HepG2 (cell line): ENCODE data around the gene PRKAR1B. TPM values are rescaled to one million over a fixed set of nuclear protein-coding genes. Genes with fewer than 3 reads are reported as not detected.

Experiments used
- CREM ChIP-seq, 2 experiments: sonication (generic) in 1 of 2; formaldehyde crosslinking in 1 of 2; IDR thresholded peaks; 2 replicates each; pipeline versions ENCODE4 v1.4.0 to v1.6.1; 2016 to 2020; ENCODE audit warnings: antibody characterized with exemption in 1 of 2, mild to moderate bottlenecking in 1 of 2, missing genetic modification reagents in 1 of 2
- ESRRA ChIP-seq: sonication (generic); formaldehyde crosslinking; IDR thresholded peaks from 2 replicates; pipeline ENCODE4 v1.5.1; 2020; ENCODE audit warnings: mild to moderate bottlenecking, low read depth, missing genetic modification reagents
- FOXA3 ChIP-seq: IDR thresholded peaks from 2 replicates; pipeline ENCODE4 v1.6.1; 2016; ENCODE audit warnings: missing genetic modification reagents, missing compliant biosample characterization
- GABPB1 ChIP-seq: IDR thresholded peaks from 2 replicates; pipeline ENCODE4 v1.6.1; 2016; ENCODE audit warnings: mild to moderate bottlenecking, missing genetic modification reagents, moderate library complexity, missing compliant biosample characterization
- HNF1A ChIP-seq, 2 experiments: sonication (generic) in 1 of 2; formaldehyde crosslinking in 1 of 2; IDR thresholded peaks; 2 replicates each; pipeline versions ENCODE4 v1.4.0 to v1.6.1; 2016 to 2020; ENCODE audit warnings: borderline replicate concordance in 1 of 2, low read depth in 1 of 2, mild to moderate bottlenecking in 1 of 2, missing genetic modification reagents in 1 of 2
- HNRNPK ChIP-seq: fragments of 200-400 bp; formaldehyde crosslinking; IDR thresholded peaks from 2 replicates; pipeline ENCODE4 v1.6.1; 2018; ENCODE audit warnings: low read length, low read depth, moderate library complexity, mild to moderate bottlenecking; ENCODE audit not compliant: poor library complexity, severe bottlenecking
- KDM2A ChIP-seq: sonication (generic); formaldehyde crosslinking; IDR thresholded peaks from 2 replicates; pipeline ENCODE4 v1.4.0; 2020; ENCODE audit warnings: low read depth, missing genetic modification reagents, borderline replicate concordance
- KLF16 ChIP-seq, 2 experiments: sonication (generic) in 1 of 2; formaldehyde crosslinking in 1 of 2; IDR thresholded peaks; 2 replicates each; pipeline versions ENCODE4 v1.6.1 to v1.8.0; 2016 to 2023; ENCODE audit warnings: missing genetic modification reagents in 2 of 2, missing compliant biosample characterization in 1 of 2
- LCORL ChIP-seq, 2 experiments: fragments of 450-650 bp in 1 of 2; sonication (generic) in 1 of 2; formaldehyde crosslinking in 1 of 2; IDR thresholded peaks; 2 replicates each; pipeline versions ENCODE4 v1.5.0 to v1.6.1; 2017 to 2020; ENCODE audit warnings: antibody characterized with exemption in 1 of 2, missing genetic modification reagents in 1 of 2
- MYPOP ChIP-seq: sonication (generic); formaldehyde crosslinking; IDR thresholded peaks from 2 replicates; pipeline ENCODE4 v1.8.1; 2023; ENCODE audit warnings: mild to moderate bottlenecking, moderate library complexity, missing genetic modification reagents
- NRL ChIP-seq: sonication (generic); formaldehyde crosslinking; IDR thresholded peaks from 2 replicates; pipeline ENCODE4 v1.5.0; 2020; ENCODE audit warnings: missing genetic modification reagents, mild to moderate bottlenecking, moderate library complexity, borderline replicate concordance
- PATZ1 ChIP-seq: sonication (generic); formaldehyde crosslinking; IDR thresholded peaks from 2 replicates; pipeline ENCODE4 v1.4.0; 2020; ENCODE audit warnings: missing genetic modification reagents
- PHF8 ChIP-seq: sonication (generic); formaldehyde crosslinking; IDR thresholded peaks from 2 replicates; pipeline ENCODE4 v1.5.0; 2020; ENCODE audit warnings: missing genetic modification reagents
- RBAK ChIP-seq: sonication (generic); formaldehyde crosslinking; IDR thresholded peaks from 2 replicates; pipeline ENCODE4 v1.5.1; 2020; ENCODE audit warnings: mild to moderate bottlenecking, missing genetic modification reagents
- SALL1 ChIP-seq: sonication (generic); formaldehyde crosslinking; IDR thresholded peaks from 2 replicates; pipeline ENCODE4 v1.8.0; 2022; ENCODE audit warnings: mild to moderate bottlenecking, missing genetic modification reagents
- SAP130 ChIP-seq: IDR thresholded peaks from 2 replicates; pipeline ENCODE4 v1.6.1; 2016; ENCODE audit warnings: low read depth
- ZNF260 ChIP-seq: sonication (generic); formaldehyde crosslinking; IDR thresholded peaks from 2 replicates; pipeline ENCODE4 v1.4.0; 2020; ENCODE audit warnings: missing genetic modification reagents, low read depth, mild to moderate bottlenecking, borderline replicate concordance
- ZNF788 ChIP-seq: sonication (generic); formaldehyde crosslinking; IDR thresholded peaks from 2 replicates; pipeline ENCODE4 v1.5.0; 2020; ENCODE audit warnings: mild to moderate bottlenecking, missing genetic modification reagents, borderline replicate concordance
- polyA plus RNA-seq, 8 experiments: library from polyadenylated mRNA; depleted of rRNA in 3 of 8; stranded (reverse) in 7 of 8; unstranded in 1 of 8; fragments of >200 nt; fragmentation: Illumina TruSeq in 4 of 8; extraction: Trizol in 4 of 8; gene quantifications; 2 replicates each; pipeline versions ENCODE4 v1.2.1 to v1.2.3, GENCODE V29; 2011 to 2016; ENCODE audit warnings: low read depth in 4 of 8, missing spikeins in 1 of 8, mixed read lengths in 1 of 8; ENCODE audit not compliant: insufficient read depth in 1 of 8
- total RNA-seq, 5 experiments: library from RNA; depleted of rRNA; stranded (reverse); fragments of >200 nt; fragmentation: Illumina TruSeq; extraction: Trizol; gene quantifications; 2 replicates each; pipeline ENCODE4 v1.2.3, GENCODE V29; 2016; ENCODE audit warnings: low read depth in 1 of 5

Gene PRKAR1B
- total and polyA plus RNA-seq, 2 of the 13 experiments (the other 11 are each of a cell fraction or from before 2014, with no cell fraction given), result 7.9 to 28.2 TPM

GRCh38 chr7:537911-538634, 189.0 kb downstream of the PRKAR1B start (continued):
- TF ChIP-seq LCORL (IDR thresholded peaks at IDR 0.05) (no peak), LCORL (CRISPR knock-in tag; IDR thresholded peaks at IDR 0.05) (peak; percentile 91), PATZ1 (CRISPR knock-in tag) (peak; percentile 92), RBAK (CRISPR knock-in tag) (no peak), CREM (IDR thresholded peaks at IDR 0.05) (0 out of 2 replicates have a peak, but pooled peaks have one; percentile 16), CREM (CRISPR knock-in tag; IDR thresholded peaks at IDR 0.05) (no peak), KLF16 (CRISPR knock-in tag; IDR thresholded peaks at IDR 0.05) (peak in 1 of 2 experiments; percentile 73; a peak in 2 of 4 replicates), SALL1 (CRISPR knock-in tag) (0 out of 2 replicates have a peak, but pooled peaks have one; percentile 6), SAP130 (CRISPR knock-in tag) (peak; percentile 66; the same call in 1 of the 2 replicates), GABPB1 (CRISPR knock-in tag) (peak; percentile 27; the same call in 1 of the 2 replicates), KDM2A (CRISPR knock-in tag) (0 out of 2 replicates have a peak, but pooled peaks have one; percentile 40), PHF8 (CRISPR knock-in tag) (0 out of 2 replicates have a peak, but pooled peaks have one; percentile 7), HNRNPK (peak; percentile 39), NRL (CRISPR knock-in tag) (0 out of 2 replicates have a peak, but pooled peaks have one; percentile 2), ZNF260 (CRISPR knock-in tag) (no peak), ZNF788 (CRISPR knock-in tag) (peak; percentile 58; the same call in 1 of the 2 replicates), HNF1A (IDR thresholded peaks at IDR 0.05; ENCODE audit: low read depth) (no peak), HNF1A (CRISPR knock-in tag; IDR thresholded peaks at IDR 0.05; ENCODE audit: borderline replicate concordance) (peak; percentile 19; the same call in 1 of the 2 replicates), FOXA3 (CRISPR knock-in tag) (0 out of 2 replicates have a peak, but pooled peaks have one; percentile 15), ESRRA (no peak), MYPOP (CRISPR knock-in tag) (no peak)
